Body of pancreas (tissue), 4 donors: ENCODE results near the gene ARPC2.

Experiments used
- POLR2A ChIP-seq, 3 donors: fragments of 450-650 bp; IDR thresholded peaks; one replicate each; pipeline ENCODE4 v1.6.1; 2016; ENCODE audit warnings: antibody characterized with exemption in 3 of 3, mild to moderate bottlenecking in 2 of 3
- TF ChIP-seq, protein P1 (sequence below), 7 experiments: fragments of 450-650 bp in 4 of 7; fragments of 200-600 bp in 3 of 7; sonication (generic) in 3 of 7; IDR thresholded peaks; one replicate each; pipeline ENCODE4 v1.5.1; 2016 to 2019; ENCODE audit warnings: antibody characterized with exemption in 7 of 7

DNA sequence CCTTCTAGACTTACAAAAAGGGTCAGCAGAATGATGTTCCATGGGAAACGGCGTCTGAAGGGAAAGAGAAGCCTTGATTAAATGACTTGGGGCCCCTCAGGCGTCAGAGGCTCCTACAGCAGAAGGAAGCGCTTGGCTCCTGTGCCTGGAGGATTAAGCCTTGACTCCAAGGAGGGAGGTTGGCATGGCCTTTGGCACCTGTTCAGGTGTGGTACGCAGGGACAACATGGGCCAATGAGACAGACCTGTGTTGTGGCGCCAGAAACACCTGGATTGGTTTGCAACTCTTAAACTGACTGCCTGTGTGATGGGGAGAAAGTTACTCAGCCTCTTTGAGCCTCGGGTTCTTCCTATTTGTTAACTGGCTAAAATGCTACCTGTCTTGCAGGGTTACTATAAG lies 60.9 kb downstream of the ARPC2 start:
- TF ChIP-seq, protein P1, sequence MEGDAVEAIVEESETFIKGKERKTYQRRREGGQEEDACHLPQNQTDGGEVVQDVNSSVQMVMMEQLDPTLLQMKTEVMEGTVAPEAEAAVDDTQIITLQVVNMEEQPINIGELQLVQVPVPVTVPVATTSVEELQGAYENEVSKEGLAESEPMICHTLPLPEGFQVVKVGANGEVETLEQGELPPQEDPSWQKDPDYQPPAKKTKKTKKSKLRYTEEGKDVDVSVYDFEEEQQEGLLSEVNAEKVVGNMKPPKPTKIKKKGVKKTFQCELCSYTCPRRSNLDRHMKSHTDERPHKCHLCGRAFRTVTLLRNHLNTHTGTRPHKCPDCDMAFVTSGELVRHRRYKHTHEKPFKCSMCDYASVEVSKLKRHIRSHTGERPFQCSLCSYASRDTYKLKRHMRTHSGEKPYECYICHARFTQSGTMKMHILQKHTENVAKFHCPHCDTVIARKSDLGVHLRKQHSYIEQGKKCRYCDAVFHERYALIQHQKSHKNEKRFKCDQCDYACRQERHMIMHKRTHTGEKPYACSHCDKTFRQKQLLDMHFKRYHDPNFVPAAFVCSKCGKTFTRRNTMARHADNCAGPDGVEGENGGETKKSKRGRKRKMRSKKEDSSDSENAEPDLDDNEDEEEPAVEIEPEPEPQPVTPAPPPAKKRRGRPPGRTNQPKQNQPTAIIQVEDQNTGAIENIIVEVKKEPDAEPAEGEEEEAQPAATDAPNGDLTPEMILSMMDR (IDR thresholded peaks at IDR 0.05), result no peak
- no peak for TF ChIP-seq POLR2A (IDR thresholded peaks at IDR 0.05)
